Esophagus squamous epithelium (tissue), 4 donors: ENCODE measurements around the gene ZNF620.

Source experiments
- CTCF ChIP-seq, 6 experiments: fragments of 450-650 bp in 4 of 6; fragments of 200-600 bp in 2 of 6; sonication (generic) in 2 of 6; IDR thresholded peaks; one replicate each; pipeline ENCODE4 v1.5.1; 2016 to 2019; ENCODE audit warnings: antibody characterized with exemption in 6 of 6, mild to moderate bottlenecking in 4 of 6, moderate library complexity in 4 of 6
- POLR2A ChIP-seq, 4 donors: fragments of 450-650 bp; IDR thresholded peaks; one replicate each; pipeline ENCODE4 v1.6.1; 2017; ENCODE audit warnings: antibody characterized with exemption in 4 of 4, mild to moderate bottlenecking in 4 of 4, moderate library complexity in 3 of 4

- no peak for TF ChIP-seq POLR2A (IDR thresholded peaks at IDR 0.05)
- TF ChIP-seq CTCF (IDR thresholded peaks at IDR 0.05) = no peak
Observed at GRCh38 chr3:40497288-40497687, 8.6 kb upstream of the ZNF620 start.
